ENCODE measurements around the gene SLC16A6.
"Not testable (repeated sequence)": the region's sequence is repeated elsewhere in the genome, so short reads cannot be mapped to it uniquely, and the experiment has no call there.

The SLC16A6 gene

DNA sequence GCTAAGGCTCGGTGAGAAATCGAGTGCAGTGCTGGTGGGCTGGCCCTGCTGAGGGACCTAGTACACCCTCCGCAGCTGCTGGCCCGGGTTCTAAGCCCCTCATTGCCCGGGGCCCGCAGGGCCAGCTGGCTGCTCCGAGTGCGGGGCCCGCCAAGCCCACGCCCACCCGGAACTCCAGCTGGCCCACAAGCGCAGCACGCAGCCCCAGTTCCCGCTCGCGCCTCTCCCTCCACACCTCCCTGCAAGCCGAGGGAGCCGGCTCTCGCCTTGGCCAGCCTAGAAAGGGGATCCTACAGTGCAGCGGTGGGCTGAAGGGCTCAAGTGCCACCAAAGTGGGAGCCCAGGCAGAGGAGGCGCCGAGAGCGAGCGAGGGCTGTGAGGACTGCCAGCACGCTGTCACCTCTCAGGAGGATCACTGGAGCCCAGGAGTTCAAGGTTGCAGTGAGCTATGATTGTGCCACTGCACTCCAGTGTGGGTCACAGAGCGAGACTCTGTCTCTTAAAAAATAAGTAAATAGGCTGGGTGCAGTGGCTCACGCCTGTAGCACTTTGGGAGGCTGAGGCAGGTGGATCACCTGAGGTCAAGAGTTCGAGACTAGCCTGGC, 18.2 kb upstream of the SLC16A6 start:
- DNase-seq: not testable (repeated sequence)

DNA sequence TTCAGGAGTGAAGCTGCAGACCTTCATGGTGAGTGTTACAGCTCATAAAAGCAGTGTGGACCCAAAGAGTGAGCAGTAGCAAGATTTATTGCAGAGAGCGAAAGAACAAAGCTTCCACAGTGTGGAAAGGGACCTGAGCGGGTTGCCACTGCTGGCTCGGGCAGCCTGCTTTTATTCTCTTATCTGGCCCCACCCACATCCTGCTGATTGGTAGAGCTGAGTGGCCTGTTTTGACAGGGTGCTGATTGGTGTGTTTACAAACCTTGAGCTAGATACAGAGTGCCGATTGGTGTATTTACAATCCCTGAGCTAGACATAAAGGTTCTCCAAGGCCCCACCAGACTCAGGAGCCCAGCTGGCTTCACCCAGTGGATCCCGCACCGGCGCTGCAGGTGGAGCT, 17.6 kb upstream of the SLC16A6 start:
- not testable (repeated sequence) for DNase-seq

DNA sequence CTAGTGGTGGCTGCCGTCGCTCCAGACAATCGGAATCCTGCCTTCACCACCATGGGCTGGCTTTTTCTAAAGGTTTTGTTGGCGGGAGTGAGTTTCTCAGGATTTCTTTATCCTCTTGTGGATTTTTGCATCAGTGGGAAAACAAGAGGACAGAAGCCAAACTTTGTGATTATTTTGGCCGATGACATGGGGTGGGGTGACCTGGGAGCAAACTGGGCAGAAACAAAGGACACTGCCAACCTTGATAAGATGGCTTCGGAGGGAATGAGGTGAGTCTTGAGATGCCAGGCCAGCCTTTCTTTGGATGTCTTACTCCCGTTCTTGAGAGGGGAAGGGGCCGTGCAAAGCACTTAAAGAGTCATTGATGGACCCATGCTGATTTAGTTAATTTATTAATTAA, 16.5 kb upstream of the SLC16A6 start:
- no peak for DNase-seq

DNA sequence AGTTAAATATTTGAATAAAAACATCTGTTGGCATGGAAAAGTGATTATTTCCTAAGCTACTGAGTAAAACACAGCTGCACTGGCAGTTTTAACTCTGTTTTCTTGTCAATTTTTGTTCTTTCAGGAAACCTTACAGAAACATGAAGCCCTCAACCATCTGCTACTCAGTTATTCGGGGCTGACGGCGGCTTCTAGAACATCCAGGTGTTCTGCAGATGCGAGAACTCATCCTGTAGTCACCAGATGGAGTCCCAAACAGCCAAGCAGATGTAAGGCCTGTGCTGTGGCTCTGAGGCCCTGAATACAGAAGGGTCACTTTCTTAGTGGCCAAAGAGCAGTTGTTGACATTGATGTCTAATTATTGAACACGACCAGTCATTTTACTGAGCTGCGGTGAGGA, 15.9 kb upstream of the SLC16A6 start:
- no peak for DNase-seq

DNA sequence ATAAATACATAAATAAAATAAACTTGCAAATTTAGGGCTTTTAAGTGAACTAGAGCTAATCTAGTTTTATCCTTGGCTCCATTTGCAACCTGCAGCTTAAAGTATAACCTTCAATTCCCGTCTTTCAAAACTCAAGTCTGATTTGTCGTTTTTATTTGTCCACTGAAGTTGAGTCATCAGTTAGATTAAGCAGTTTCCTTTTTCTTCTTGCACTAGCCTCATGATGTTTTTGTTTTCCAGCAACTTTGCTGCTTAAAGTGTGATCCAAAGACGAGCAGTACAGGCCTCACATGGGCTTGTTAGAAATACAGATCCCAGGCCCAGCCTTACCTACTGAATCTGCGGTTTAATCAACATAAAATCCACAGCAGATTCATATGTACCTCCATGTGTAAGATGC, 14.2 kb upstream of the SLC16A6 start:
- no peak for DNase-seq

DNA sequence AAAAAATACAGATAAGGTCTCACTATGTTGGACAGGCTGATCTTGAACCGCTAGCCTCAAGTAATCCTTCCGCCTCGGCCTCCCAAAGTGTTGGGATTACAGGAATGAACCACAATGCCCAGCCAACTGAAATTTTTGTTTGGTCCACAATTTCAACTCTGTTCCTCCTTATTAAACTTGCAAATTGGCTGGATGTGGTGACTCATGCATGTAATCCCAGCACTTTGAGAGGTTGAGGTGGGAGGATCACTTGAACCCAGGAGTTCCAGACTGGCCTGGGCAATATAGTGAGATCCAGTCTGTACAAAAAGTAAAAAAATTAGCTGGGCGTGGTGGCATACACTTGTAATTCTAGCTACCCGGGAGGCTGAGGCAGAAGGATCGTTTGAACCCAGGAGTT, 13.8 kb upstream of the SLC16A6 start:
- no peak for DNase-seq

DNA sequence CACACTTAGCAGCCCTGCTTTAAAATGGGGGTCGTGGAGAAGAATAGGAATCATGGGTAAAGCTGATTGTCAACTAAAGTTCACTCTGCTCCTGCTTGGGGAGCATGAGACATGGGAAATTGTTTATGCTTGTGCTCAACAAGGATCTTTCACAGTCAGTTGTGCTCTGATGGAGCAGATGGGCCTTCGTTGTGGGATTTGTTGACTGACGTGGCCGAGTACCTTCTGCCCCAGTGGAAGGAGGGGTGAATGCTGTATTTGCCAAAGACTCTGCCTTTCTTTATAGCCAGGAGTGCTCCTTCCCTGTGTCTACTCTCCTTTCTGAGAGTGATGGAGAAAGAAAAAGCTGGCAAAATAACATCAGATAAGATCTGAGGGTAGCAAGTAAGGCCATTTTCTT, 11.7 kb upstream of the SLC16A6 start:
- DNase-seq: no peak

DNA sequence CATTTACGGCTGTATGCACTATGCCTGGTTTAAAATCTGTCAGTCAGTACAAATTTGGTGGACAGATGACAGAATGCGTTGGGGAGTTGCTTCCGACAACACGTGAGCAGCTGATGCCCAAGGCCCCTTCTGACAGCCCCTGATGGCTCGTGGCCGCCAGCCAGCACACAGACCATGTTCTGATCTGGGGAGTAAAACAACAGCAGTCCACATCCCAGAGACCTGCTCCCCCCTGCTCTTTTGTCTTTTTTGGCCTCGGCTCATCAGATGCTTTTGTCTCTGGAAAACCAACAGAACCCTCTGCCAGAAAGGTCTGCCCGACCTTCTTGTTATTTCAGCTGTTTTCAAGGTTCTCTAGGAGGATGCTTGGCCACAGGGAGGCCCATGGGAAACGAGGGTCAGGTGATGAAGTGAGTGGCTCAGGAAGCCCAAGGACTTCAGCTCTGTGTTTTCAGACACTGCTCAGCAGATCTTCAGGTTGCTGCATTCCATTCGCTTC, 11.2 kb upstream of the SLC16A6 start:
- no peak for DNase-seq

DNA sequence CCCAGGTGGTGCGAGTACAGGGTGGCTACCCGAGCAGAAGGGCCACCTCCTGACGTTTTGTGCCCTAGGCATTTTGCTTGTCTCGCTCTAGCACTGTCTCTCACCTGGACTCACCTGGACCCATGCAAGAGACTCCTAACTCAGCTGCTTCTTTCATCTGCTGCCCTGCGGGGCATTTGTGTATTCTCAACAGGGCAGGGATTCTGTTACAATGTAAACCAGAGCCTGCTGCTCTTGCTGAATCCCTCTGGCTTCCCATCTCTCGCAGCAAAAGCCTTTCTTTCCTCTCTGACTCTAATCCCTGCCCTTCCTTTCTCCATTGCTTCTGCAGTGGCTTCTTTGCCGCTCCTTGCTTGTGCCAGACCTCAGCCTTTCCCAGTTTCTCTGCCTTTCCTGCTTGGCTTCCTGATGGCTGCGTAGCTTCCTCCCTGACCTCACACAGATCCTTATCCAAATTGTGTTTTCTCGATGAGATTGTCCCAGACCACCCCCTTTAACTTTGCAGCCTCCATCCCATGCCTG, 10.6 kb upstream of the SLC16A6 start:
- DNase-seq: no peak

DNA sequence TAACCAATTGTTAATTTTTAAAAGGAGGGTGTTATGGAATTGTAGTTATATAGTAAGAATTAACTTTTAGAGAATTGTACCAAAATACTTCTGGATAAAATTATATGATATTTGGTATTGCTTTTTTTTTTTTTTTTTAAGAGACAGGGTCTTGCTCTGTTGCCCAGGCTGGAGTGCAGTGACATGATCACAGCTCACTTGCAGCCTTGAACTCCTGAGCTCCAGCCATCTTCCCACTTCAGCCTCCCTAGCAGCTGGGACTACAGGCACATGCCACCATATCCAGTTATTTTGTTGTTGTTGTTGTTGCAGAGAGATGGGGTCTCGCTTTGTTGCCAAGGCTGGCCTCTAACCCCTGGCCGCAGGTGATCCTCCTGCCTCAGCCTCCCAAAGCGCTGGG, 8.9 kb upstream of the SLC16A6 start:
- DNase-seq: no peak

DNA sequence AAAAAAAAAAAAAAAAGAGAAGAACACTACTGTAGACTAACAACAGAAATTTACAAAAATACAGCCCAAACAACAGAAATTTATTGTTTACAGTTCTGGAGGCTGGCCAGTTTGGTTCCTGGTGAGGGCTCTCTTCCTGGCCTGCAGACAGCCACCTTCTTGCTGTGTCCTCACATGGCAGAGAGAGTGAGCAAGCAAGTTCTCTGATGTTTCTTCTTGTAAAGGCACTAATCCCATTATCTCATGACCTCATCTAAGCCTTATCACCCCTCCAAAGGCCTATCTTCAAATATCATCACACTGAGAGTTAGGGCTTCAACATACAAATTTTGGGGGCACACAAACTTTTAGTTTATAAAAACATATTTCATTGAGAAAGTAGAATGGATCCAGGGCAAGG, 7.7 kb upstream of the SLC16A6 start:
- DNase-seq: no peak

DNA sequence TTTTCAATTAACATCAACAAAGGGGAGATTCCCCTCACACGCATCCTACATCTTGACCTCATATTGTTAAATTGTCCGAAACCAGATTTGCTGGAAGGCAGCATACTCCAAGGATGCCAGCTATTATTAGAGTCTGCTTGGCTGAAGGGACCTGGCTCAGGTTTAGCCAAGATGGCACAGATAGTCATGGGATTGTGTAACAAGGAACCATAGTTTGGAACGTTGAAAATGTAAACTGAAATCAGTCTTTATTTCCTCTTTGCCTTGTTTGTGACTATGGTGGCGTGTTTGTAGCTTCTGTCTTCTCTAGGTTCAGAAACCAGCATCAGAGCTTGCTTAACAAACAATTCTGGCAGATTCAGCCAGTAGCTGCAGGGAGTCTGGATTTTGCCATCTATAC, 6.3 kb upstream of the SLC16A6 start:
- no peak for DNase-seq

DNA sequence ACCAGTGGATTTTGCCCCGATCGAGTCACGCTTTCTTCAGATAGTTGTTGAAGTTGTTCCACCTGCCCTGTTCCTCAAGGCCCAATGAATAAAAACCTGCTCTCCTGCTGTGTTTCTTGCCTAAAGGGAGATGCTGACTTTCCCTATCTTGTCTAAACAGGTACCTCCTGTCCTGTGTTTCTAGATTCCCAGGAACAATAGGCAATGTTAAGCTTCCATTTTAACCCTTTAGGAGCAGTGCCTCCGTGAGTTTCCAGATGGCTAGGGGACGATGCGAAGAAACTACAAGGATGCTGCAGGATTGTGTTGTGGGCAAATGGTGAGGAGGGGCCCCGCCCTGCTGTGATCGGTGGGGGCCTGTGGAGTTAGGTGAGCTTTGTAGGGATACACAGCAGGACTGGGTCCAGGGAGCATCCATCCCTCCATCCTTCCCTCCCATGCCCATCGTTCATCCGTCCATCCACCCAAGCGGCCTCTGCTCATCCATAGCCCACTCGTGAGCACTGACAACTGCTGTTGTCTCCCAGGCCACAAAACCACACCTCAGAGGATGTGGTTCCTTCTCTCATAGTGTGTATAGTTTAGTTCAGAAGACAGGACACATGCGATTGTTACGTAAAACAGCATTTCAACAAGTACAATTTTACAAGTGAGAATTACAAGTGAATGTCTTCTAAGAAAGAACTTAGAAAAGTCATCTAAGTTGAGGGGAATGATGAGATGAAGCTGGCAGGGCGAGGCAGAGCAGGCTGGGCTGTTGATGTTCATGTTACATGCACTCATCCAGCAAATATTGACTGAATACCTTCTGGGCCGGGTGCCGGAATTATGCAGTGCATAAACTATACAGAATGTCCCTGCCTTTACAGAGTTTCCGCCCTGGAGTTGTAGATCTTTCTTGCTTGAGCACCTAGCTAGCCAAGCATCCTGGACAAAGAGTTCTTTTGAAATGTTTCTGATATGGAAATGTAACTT, 5.6 kb upstream of the SLC16A6 start:
- peak; percentile 53 for DNase-seq

DNA sequence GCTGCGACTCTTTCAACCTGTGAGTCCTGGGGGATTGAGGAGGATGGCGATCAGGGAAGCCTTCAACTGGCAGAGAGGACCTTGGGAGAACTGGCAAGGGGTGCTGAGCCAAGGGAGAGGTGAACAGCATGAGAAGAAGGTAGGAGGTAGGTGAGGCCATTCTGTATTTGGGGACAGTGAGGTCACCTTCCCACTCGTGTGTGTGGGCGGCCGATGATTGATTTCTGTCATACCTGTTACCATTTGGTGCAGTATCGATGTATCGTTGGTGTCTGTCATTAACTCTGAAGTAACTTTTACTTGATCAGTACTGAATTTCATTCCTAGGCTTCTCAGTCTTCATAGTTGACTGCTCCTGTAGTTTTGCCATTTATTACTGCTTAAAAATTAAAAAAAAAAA, 4.2 kb upstream of the SLC16A6 start:
- DNase-seq: no peak

DNA sequence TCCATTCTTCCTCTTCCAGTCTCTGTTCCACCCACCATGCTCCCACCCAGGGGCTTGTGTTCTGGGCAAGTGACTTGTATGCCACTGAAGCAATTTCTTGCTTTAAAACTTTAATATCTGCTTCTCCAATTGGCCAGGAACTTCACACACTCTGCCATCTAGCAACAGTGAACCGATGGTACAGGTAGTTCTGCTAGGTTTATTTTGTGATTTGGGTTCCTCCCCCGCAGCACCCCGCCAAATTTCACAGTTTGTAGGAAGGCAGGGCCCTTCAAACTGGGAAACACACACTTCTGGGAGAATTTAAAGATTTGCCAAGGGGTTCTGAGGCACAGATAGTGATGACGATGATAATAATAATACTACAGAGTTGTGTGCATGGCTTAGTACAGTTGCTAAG, 3.7 kb upstream of the SLC16A6 start:
- DNase-seq: no peak

DNA sequence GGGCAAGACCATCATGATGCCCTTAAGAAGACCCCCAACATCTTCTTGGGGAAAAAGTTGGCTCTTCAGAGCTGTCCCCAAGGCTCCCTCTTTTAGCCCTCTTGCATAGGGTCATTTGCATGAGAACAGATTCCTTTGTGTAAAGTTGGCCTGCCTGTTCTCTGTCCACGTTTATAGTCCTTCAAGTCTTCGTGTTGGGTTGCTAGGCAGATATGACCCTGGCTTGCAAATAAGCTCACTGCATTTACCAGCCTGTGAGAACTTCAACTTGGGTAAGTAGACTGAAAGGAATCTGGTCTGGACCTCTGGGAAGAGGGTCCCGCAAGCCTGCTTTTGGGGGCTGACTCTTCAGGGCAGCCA, 3.2 kb upstream of the SLC16A6 start:
- DNase-seq: no peak

DNA sequence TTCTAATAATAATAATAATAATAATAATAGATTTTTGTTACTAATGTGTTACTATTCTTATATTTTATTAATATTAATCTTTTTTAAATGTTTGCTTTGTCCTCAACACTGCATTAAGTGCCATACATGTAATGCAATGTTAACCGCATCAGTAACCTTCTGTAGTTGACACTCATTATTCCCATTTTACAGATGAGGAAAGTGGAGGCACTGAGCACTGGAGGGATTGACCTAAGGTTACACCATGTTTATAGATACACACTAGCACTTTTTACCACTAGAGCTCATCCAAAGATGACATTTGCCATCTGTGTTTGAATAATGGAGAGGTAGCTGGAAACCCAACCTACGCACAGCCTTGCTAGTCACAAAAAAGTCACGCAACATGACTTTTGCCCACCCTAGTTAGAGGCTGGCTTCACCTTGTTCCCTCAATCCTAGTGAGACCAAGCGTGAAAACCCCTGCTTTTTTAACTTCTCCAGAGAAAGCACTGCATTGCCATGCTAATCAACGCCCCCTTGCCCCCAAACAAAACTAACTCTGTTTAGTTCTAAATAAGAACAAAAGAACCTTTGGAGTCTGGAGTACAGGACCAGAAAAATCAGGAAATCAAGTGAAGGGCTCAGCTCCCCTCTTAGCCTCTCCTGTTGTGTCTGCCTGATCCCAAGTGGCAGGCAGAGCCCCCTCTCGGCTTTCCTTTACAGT, 2.7 kb upstream of the SLC16A6 start:
- DNase-seq: no peak

DNA sequence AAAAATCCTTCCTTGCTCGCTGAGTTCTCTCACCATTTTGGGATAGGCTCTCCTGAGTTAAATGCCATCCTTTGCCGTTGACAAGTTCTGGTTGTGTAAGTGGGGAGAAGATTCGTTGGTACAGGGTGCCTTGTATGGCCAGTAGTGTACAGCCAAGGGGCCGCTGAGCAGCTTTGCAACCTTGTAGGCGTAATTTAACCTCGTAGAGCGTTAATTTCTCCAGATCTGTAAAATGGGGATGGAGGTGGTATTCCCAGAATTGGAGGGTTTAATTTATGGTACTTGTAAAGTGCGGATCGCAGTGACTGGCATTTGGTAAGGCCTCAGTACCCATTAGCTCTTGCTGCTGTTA, 1.7 kb upstream of the SLC16A6 start:
- no peak for DNase-seq

DNA sequence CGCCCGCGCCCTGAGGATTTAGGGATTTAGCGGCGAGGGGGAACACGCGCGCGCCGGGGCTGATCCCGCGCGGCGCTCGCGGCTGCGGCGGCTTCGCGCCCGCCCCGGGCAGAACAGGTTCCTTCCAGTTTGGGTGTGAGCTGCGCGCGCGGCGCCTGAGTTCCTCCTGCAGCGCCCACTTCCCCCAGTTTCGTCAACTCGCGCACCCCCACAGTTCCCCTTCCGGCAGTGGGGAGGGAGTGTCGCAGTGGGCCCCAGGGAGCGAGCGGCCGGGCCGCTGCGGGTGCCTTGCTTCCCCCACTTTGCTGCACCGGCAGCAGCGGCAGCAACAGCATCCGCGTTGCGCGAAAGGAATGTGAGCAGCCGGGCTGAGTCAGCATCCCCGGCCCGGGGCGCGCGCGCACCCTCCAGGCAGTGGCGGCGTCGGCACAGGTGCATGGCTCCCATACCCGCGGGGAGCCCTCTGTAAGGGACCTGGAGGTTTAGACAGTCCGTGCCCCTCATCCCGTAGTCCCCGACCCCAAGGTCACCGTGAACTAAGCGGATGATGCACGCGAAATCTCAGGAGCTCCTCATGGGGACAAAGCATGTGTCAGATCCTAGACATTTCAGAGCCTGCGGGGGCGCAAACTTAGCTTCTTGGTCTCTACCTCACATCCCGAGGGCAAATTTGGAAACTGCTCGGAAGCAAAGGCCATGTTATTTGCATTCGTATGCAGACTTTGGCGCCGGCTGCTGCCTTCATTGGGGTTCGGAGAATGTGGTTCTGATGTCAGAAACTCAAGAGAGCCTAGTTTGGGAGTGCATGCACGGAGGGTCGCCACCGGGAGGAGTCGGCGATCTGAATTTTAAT, 1.1 kb upstream of the SLC16A6 start:
- DNase-seq: peak; percentile 95

DNA sequence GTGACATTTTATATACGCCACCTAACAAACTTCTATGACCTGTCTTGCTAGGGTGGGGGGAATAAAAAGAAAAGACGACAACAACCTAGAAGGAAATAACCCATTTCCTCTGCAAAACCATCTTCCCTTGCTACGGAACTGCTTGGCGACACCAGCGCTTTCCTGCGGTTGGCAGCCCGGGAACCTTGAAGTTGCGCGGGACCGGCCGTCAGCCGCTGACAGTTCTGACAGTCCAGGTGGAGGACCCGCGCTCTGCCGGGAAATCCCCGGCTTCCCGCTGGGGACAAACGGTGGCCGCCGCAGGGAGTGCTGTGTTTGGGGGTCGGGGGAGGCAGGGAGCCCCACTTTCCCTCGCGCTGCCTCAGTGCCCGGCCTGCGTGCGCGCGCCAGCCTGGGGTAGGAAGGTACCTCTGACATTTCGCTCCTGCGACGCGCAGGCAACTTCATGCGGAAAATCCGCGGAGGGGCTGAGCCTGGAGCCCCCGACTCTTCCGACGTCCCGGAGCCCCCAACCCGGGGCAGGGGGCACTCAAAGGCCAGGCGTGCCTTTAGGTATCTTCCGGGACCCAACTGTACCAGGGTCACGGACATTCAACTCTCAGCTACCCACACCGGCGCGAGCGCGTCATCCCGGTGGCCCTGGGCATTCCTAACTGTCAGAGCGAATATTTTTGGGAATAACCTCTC, 516 bp downstream of the SLC16A6 start:
- DNase-seq: peak; percentile 69

DNA sequence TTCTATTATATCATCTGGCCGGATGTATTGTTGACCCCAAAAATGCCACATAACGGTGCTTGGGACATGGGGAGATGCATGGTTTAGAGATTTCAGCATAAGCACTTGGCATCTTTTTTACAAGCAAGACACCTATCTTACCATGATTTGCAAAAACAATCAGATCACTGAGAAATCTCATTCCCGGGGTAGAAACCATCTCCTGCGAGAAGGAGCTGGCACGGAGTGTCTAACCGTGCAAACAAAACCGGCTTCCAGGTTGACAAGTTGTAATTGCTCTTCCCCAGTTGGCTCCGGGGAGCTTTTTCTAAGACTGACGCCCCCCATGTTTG, 1.0 kb downstream of the SLC16A6 start:
- no peak for DNase-seq

DNA sequence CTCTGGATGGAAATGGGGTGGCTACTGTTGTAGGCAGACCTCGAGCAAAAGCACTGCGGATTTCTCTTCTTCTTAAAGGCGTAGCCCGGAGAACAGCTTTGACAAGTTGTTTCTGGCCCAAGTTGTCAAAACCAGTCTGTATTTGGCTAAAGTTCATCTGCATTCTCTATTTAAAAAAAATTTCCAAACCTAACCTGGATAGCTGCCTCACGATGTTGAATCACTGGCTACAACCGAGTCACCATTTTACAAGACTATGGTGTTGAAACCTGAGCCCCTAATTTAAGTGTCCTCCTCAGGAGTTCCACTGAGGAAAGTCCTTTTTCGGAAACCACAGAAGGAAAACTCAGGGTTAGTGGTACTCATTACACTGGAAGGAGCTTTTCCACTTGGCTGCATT, 1.5 kb downstream of the SLC16A6 start:
- DNase-seq: no peak
